GM12801 (cell line): Measurements from ENCODE around the gene RASA2.

Source experiments
- CTCF ChIP-seq: IDR thresholded peaks from one replicate; pipeline ENCODE4 v1.5.1; 2011; ENCODE audit warnings: control low read depth; ENCODE audit not compliant: insufficient read length; ENCODE audit errors: extremely low read depth

Gene RASA2

GRCh38 chr3:141618103-141618910 is 131.5 kb downstream of the RASA2 start:
- TF ChIP-seq CTCF, result no peak

- TF ChIP-seq CTCF, result no peak
Observed at GRCh38 chr3:141618938-141619337, 132.1 kb downstream of the RASA2 start.

GRCh38 chr3:141619450-141619849 is 132.6 kb downstream of the RASA2 start:
- no peak for TF ChIP-seq CTCF

GRCh38 chr3:141623691-141624090 is 136.9 kb downstream of the RASA2 start:
- TF ChIP-seq CTCF, result no peak

GRCh38 chr3:141625506-141625905 is 138.7 kb downstream of the RASA2 start:
- TF ChIP-seq CTCF, result no peak

GRCh38 chr3:141629976-141630375 is 143.1 kb downstream of the RASA2 start:
- no peak for TF ChIP-seq CTCF

- TF ChIP-seq CTCF, result no peak
Observed at GRCh38 chr3:141632779-141633374, 146.1 kb downstream of the RASA2 start.
